CD4-positive, alpha-beta T cell treated with Interleukin-12 subunit alpha and Interleukin-12 subunit beta, for 1 hour (primary cell): ENCODE data around the gene LCE1D.

Source experiments
- DNase-seq: peaks from one replicate; pipeline ENCODE4 v3.0.0-alpha.2; 2020

LCE1D gene

DNA sequence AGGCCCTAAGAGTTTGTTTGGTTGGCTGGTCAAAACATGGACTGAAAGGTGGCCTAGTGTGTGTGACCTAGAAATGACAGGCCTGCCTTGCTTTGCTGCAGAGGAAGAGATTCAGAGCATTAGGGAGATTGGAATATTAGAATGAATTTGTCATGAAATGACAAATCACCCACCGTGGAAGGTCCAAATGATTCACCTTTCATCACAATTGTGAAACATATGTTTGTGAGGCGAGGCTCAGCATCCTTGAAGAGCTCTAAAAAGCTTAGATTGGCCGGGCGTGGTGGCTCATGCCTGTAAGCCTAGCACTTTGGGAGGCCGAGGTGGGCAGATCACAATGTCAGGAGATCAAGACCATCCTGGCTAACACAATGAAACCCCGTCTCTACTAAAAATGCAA is 20.8 kb downstream of the LCE1D start:
- DNase-seq: no peak

DNA sequence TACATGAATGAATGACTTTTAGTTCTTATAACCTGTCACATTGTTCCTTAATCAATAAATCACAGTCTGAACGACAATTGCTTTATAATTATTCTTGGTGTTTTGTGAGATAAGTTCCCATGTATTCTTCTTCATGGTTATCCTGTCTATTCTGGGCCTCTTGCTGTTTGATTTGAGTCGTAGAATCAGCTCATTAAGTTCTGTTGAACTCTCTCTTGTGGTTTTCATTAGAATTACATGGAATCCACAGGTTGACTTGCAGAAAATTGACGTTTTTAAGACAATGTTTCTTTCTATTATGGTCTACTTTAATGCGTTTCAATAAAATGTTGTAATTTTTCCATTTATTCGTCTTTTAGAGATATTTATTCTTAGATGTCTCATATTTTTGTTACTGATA is 26.8 kb downstream of the LCE1D start:
- no peak for DNase-seq

DNA sequence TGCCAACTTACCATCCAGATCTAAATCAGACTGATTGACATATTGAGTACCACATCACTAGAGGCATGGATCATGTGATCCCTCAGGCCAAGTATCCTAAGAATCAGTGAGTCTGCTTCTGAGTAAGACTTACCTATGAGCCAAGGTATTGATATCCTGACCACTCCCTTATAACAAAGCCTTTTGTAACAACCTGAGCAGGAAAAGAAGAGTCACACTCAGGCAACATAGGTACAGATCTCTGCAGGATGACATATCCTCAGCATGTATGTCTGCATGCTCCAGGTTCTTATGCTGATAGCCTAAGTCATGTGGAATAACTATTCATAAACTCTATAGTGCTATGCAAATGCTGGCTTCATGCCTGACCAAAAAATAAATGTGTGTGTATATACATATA is 28.4 kb downstream of the LCE1D start:
- DNase-seq: no peak

DNA sequence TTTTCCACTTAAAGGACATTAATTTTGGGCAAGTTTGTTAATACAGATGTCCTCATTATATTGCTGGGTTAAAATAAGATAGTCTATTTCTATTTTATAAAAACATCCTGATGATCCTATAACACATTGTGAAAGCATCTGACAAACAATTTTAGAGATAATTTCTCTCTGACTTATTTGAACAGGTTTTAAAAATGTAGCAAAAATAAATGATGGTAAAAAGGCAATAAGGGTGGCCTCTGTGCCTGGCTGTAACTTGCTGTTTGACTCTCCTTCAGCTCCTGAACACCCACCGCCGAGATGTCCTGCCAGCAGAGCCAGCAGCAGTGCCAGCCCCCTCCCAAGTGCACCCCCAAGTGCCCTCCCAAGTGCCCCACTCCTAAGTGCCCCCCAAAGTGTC is 30.7 kb downstream of the LCE1D start, which contains the start of gene LCE1A:
TSS of gene LCE1A (plus strand) at position 301 of the 400 bp plus-strand sequence. CDS start at position 301, 0 bp downstream.
- DNase-seq: no peak

DNA sequence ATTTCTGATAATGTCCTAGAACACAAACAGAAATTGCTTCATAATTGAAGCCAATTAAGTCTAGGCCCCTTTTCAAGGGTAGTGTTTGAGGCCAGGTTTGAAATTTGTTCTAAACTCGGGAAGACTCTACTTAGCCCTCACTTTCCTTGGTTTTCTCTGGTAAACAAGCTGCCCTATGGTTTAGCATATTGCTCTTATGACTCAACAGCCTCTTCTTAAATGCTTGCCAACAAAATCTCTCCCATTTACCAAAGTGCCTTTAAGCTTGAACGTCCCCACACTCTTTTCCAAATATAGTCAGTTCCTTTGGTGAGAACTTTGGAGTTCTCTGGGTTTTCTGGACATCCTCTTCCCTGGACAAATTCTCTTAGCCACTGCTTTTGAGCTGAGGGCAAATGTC is 40.3 kb downstream of the LCE1D start:
- DNase-seq: no peak

DNA sequence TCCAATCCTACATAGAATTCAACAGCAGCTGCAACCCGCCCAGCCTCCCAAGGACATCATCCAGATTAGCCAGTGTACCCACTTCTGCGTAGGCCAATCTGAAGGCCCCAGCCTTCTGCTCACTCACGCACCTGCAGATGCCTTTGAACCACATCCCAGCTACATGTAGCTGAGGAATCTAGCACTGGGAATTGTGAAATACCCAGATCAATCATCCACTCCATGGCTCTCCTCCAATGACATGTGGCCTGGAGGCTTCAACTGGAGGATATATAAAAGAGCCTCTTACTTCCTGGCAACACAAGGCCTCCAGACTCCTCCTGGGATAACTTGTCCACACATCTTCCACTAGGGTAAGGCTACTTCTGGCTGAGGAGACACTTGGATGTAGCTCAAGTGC is 46.0 kb downstream of the LCE1D start, which contains the start of gene LCE6A:
TSS of gene LCE6A (plus strand) at position 301 of the 400 bp plus-strand sequence. CDS start 665 bp downstream, outside the sequence.
- DNase-seq: no peak
